Stimulated activated CD4-positive, alpha-beta T cell treated with anti-CD3 and anti-CD28 coated beads, Interleukin-1b, Interleukin-23, amount 100 ng/mL, for 24 hours (primary cell): ENCODE data around the gene CAMK2B.
"Not testable (repeated sequence)": the region's sequence is repeated elsewhere in the genome, so short reads cannot be mapped to it uniquely, and the experiment has no call there.

Source experiments
- DNase-seq, 4 experiments: peaks; one replicate each; pipeline ENCODE4 v3.0.0-alpha.2; 2020; ENCODE audit warnings: low read depth in 4 of 4, low spot score in 1 of 4

CAMK2B gene

DNA sequence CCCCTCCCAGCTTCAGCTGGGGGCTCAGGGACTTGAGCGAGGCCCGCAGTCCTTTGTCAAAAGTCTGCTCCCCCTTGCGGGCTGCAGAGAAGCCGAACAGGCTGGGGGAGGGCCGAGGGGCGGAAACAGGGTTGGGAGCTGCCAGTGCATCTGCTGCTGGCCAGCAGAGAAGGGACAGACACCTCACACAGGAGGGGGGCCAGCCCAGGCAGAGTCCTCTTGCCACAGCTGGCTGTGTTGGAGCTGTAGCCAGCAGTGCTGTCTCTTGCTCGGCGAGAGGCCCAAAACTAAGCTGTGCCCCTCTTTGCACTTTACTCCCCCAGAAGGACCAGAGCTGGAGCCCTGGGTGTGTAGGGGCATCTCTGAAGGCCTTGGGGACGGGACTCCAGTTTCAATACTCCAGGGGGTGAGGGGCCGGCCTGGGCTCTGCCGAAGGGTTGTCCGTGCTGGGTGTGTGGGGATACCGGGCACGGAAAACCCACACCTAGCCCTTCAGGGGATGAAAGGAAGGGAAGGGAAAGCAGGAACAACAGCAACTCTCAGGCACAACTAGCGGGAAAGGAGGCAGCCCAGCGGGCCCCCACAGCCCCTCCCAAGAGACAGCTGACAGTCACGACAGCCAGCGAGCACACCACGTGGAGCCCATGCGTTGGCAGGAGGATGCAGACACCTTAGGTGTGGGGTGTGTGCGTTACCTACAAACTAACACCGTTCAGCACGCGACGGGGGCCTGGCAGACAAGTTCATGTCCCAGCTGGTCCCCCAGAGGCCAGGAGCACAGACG is 106.8 kb downstream of the CAMK2B start:
- DNase-seq, result no peak

DNA sequence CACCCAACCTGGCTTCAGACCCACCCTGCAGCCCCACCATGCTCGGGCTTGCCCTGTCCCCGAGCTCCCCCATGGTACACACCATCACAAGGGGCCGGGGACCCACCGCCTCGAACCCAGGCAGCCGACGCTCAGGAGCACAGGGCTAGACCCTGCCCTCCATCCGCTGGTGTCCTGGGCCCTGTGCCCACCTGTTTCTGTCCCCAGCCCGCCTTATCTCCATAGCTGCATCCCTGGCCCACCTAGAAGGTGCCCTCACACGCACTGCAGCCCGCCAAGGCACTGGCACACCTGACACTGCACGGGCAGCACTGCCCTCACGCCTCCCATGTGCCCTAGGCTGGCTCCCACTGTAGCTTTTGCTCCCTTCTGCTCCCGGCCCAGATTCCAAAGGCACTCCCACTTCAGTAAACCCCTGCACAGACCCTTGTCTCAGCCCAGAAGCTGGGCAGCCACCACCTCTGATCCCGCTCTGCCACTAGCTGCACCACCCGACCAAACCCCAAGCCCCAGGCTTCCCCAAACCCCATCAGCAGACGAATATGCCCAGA is 107.5 kb downstream of the CAMK2B start:
- no peak for DNase-seq

DNA sequence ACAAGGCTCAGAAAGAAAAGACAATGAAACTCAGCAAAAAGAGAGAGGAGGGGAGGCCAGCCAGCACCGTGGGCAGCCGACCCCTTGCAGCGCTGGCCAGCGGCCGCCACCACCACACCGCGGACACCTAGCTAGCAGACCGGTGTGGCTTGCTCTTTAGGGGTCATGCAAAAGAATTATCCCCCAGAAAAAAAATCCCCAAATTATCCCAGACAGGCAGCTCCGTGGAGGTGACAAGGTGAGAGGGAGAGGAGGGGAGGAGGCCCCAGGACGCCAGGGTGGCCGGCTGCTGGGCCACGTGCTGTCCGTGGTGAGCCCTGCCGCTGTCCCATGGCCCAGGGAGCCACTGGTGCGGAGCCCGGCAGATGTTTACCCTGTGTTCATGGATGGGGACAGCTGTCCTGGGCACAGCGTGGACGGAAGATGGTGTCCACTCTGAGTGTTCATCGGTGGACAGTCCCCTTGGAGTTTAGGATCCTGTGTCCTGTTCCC is 108.1 kb downstream of the CAMK2B start:
- no peak for DNase-seq

DNA sequence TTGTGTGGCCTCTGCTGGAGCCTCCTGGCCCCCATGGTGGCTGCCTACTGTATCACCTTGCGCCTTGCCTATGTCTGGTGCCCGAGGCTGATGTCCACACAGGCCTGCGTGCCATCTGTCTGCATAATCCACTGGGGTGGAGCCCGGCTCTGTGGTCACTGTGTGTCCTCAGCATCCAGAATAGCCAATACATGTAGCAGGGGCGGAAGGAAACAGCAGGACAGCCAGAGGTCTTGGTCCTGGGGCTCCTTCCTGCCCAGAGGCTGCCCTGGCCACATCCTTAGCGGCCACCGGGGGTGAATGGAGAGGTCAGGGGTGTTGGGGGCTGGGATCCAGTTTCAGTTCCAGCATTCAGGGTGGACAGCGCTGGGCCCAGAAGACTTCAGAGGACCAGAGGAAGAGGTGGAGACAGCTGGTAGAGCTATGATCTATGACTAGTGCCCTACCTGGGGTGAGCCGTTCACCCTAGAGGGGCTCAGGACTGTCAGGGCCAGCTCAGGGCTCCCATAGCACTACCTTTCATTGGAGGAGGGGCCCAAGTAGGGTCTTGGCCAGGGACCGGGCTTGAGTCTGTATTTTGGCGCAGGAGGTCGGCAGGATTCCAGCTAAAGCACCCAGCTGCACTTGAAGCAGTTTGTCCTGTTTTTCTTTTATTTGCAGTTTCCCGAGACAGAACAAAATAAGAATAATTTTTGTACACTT is 108.7 kb downstream of the CAMK2B start:
- no peak for DNase-seq

DNA sequence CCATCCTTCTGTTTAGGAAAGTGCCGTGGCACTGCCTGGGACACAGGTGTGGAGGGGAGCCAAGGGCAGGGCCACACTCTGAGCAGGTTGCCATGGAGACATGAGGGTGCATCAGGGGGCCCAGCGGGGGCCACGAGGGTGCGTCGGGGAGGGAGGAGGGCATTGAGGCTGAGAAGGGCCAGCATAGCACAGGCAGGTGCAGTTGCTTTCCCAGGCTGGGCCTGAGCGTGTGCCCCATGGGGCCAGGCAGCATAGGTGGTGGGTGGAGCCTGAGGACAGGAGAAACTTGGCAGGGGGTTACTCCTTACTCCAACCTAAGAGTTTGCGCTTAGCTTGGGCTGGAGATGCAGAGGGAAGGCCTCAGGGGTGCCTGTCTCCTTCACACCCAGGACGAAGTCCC is 109.4 kb downstream of the CAMK2B start:
- no peak for DNase-seq

DNA sequence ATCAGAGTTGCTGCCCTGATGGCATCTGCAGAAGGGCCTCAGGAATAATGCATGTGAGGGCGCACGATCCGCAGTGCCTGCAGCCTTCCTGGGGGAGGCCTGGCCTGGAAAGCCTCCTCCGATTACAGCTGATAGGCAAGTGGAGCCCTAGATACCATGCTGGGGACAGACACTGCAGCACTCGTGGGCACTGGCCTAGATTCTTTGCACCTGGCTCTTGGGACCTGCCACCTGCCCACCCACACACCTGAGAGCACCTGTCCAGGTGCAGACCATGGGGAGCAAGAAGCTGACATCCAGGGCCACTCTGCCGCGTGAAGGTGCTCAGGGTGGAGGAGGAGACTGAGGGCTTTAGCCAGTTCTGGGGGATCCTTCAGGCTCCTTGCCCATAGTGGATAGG is 109.9 kb downstream of the CAMK2B start:
- no peak for DNase-seq

DNA sequence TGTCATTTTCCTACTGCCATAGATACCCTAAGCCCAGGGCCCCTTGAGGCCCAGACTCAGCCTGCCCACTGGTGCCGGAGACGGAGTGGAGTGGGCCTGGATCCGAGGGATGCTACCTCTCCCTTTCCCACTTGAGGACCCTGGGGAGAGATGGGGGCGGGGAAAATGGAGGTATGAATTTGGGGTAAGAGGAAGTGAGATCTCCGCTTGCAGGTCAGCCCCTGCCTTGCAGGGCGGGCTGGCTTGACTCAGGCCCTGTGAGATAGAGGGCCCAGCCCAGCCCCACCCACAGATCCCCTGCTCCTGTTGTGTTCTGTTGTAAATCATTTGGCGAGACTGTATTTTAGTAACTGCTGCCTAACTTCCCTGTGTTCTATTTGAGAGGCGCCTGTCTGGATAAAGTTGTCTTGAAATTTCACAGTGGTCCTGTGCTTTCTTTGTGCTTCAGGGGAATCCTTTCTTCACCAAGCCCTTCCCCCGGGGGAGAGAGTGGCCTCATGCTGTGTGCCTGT is 111.5 kb downstream of the CAMK2B start:
- no peak for DNase-seq

DNA sequence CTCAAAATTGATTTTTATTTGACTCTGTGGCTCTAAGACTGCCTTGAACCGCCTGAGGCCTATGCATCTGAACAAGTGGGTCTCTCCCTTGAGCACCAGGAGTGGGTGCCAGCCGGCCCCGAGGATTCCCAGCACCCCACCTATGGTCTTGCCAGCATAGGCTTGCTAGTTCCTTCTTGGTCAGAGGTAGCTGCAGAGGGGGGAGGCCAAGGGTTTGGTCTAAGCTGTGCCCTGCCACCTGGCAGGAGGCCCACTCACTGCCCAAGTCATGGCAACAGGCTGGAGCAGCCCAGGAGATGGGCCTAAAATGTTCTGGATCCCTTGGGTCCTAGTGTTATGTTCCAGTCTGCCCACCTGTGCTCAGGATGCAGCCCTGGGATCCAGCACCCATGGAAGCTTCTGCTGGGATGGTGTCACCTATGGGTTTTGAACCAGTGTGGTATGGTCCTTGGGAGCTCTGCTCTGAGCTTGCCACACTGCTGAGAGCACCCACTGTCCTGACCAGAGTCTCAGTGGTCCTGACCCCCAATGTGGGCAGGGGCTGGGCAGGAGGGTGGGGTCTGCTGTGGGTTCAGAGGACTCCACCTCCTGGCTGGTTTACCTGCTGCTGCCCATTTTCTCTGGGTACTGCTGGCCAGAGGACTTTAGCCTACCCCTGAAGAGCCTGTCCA is 112.1 kb downstream of the CAMK2B start:
- DNase-seq, result no peak

DNA sequence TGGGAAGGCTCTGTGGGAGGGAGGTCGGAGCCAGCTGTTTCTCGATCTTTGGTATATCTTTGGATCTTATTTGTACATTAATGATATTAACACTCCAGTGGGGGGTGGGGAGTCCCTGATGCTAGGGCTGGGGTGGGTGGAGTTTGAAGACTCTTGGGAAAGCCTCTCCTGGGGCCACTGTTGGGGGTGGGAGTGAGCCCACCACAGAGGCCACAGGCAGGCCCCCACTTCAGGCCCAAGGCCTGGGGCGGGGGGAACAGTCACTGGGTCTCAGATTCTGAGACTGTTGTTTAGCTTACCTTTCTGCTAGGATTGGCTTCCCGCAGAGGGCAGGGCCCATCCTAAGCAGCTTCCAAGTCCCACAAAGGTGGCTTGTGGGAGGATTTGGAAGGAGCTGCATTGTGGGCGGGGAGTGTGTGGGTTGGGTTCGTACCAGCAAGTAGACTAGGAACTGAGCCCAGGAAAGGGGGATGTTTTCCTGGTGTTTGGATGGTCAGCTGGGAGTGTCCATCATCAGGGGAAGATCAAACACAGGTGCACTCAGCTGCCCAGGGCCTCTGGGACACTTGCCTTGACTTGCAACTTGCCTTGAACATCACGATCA is 112.7 kb downstream of the CAMK2B start:
- no peak for DNase-seq

DNA sequence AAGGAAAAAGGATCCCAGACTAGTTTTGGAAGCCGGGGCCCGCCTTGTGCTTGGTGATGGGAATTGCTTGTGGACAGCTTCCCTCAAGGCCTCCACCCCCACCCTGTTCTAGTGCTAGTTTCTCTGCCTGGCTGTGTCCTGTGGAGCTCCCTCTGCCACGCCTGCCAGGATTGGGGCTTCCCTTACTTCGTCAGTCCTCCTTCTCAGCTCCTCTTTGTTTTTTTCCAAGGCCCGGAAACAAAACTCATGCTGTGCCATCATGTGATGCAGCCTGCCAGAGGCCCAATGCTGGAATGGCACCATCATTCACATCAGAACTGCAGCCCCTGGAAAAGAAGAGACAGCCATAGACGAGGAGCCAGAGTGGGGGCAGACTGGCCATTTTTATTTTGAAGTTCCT is 113.4 kb downstream of the CAMK2B start:
- no peak for DNase-seq

DNA sequence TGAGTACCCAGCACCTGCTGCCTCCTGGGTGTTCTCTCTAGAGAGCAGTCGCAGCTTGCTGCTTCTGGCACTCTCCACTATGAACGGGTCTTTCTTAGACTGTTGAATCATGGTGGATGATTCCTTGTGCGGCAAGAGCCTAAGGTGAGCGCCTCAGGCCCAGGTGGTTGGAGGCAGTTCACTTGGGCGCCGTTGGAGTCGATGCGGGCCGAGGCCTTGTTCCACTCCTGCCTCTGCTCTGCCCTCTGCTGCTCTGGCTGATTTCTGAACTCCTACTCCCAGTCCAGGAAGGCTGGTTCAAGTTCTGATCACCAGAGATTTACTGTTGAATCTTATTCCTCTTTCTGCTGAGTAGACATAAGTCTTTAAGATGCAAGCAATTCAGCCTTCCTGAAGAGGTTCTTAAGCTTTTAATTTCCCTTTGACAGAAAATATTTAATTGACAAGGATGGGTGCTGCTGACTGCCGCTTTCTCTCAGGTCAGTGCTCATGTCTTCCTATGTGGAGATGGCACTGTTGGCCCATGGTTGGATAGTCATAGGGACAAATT is 114.2 kb downstream of the CAMK2B start:
- DNase-seq, result no peak

DNA sequence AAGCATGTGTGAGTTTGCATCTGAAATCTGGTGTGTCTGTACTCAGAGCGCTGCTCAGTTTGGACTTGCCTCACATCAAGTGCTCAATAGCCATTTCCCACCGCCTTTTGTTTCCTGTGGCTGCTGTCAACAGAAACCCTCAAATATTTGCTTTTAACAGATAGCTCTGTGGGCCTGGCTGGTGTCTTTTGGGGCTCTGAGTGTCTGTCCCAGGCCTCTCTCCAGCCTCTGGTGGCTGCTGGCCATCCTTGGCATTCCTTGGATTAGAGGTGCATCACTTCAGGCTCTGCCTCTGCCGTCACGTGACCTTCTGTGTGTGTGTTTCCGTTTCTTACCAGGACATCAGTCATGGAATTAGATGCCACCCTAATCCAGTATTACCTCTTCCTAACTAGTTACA is 115.3 kb downstream of the CAMK2B start:
- DNase-seq, result no peak

DNA sequence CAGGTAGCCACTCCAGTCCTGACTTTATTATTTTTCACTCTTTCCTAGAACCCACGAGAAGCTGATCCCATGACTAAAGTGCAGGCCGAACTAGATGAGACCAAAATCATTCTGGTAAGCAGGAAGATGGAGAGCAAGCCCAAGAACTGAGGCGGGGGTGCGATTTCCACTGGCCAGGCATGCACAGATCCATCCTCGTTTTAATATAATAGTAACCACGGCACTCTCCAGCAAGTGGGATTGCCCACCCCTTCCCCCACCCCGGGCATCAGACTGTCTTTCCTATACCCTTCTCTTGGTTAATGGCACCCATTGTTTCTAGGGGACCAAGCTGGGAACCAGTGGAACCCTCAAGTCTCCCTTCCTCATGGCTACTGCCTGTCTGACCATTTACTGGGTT is 117.3 kb downstream of the CAMK2B start:
- no peak for DNase-seq

DNA sequence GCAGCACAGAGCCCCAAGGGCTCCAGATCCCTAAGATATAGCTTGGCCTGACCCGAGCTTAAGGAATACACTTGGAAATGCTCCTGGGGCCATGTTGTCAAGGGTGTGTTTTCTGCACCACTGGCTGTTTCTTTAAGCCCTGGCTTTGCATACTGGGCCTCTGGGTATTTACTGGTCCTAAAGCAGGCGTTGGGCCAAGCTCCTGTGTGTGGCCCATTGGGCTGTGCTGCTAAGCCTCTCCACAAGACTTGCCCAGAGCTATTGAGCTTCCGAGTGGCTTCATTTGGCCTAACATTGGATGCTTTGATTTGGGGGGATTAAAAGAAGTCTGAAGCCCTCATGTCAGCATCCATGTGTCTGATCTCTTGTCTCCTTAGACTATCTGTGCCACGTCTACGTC is 119.4 kb downstream of the CAMK2B start:
- DNase-seq, result no peak

DNA sequence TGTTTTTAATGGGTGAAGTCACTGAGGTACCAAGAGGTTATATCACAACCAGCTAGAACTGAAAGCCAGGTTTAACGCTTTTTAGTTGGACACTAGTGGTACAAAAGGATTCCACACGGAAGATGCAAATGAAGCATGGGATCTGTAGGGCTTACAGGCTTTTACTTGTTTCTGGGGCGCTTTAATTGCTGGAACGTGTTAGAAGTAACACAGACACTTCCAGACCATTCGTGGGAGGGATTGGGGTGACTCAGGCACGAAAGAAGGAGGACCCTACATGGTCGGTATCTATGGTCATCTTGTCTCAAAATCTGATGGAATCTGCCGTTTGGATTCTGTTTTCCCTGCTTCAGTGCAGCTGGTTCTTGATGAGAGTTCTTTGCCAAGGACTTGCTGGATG is 123.6 kb downstream of the CAMK2B start:
- no peak for DNase-seq

DNA sequence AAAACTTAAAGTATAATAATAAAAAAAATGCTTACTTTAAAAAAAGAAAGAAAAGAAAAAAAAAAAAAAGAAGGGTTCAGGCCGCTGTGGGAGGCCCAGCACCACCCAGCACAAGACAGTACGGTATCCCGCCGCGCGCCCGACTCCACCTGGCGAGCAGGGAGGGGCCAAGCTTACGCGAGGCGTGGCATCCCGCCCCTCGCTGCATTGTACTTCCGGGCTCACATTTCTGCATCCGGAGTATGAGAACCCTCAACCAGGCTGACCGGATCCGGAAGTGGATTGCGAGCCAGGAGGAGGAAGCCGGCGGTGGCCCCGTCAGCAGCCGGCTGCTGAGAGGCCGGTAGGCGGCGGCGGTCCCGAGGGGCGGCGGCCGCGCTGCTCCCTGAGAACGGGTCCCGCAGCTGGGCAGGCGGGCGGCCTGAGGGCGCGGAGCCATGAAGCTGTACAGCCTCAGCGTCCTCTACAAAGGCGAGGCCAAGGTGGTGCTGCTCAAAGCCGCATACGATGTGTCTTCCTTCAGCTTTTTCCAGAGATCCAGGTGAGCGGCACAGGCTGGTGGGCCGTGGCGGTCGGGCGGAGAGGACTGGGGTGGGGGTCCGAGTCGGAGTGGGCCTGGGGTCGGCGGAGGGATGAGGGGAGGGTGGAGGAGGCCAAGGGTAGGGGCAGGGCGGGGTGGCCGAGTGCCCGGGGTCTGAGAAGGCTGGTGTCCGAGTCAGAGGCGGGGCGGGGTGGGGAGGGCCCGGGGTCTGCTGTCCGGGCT is 124.5 kb downstream of the CAMK2B start, which contains the start of gene YKT6:
YKT6 (plus strand) TSS at position 280 of the 763 bp plus-strand sequence; CDS start at position 438, 158 bp downstream.
- peak; percentile 85 to 93 (median 90) for DNase-seq

DNA sequence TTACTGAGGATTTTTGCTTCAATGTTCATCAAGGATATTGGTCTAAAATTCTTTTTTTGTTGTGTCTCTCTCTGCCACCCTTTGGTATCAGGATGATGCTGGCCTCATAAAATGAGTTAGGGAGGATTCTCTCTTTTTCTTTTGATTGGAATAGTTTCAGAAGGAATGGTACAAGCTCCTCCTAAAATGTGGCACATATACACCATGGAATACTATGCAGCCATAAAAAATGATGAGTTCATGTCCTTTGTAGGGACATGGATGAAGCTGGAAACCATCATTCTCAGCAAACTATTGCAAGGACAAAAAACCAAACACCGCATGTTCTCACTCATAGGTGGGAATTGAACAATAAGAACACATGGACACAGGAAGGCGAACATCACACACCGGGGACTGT is 125.2 kb downstream of the CAMK2B start:
- DNase-seq, result not testable (repeated sequence)

DNA sequence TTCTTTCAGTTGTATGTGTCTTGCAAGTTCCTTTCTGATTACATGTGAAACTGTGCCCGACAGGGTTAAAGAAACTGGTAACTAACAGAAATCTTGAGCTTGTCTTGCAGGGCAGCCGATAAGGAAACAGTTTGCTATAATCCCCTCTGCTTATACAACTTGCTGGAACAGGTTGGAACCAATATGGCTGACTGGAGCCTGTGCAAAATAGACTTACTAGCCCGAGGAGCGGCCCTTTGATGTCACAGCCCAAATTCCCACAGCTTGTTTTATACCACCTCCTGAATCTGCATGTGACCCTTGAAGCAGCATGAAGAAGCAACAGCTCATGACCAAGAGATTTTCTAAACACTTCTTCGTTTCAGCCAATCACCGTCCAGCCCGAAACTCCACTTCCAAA is 127.9 kb downstream of the CAMK2B start:
- DNase-seq, result no peak

DNA sequence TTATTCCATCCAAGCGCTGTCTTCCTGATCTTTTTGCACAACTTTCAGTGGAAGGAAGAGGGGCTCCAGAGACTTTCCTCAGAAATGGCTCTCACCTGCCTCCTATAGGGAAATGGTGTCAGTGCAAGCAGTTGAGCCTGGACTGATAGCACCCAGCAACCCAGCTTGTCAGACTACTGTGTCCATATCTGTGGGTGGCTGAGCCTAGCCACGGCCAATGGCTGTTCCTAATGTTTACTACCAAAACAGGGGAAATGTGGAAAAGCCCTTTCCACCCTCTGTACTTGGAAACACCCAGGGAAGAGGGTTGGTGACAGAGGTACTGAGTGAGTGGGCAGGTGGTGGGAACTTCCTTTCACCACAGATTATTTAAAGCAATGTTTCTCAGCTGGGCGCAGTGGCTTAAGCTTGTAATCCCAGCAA is 128.9 kb downstream of the CAMK2B start:
- DNase-seq, result peak in 1 of 4 experiments; percentile 11

DNA sequence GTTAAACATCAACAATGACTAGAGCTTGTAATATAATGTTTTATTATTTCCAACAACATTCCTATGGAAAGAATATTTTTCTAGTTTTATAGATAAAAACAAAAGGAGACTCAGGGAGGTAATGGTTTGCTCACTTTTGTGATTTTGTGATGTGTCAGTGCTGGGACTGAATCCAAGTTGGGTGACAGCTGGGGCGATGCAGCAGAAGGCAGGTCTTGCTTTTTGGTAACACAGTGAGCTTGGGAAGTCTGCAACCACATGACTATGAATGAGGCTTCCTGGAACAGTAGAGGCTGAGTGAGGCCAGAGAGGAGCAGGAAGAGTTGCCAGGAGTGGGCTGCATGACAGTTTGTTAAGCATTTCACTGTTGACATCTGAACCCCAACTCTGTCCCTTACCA is 129.5 kb downstream of the CAMK2B start:
- no peak for DNase-seq
